Measurements from ENCODE around the gene MAN2A2. TPM values are rescaled to one million over a fixed set of nuclear protein-coding genes. Genes with fewer than 3 reads are reported as not detected.

Gene MAN2A2
- total RNA-seq, 1 donor from 2014 or later: 18.5 TPM

DNA sequence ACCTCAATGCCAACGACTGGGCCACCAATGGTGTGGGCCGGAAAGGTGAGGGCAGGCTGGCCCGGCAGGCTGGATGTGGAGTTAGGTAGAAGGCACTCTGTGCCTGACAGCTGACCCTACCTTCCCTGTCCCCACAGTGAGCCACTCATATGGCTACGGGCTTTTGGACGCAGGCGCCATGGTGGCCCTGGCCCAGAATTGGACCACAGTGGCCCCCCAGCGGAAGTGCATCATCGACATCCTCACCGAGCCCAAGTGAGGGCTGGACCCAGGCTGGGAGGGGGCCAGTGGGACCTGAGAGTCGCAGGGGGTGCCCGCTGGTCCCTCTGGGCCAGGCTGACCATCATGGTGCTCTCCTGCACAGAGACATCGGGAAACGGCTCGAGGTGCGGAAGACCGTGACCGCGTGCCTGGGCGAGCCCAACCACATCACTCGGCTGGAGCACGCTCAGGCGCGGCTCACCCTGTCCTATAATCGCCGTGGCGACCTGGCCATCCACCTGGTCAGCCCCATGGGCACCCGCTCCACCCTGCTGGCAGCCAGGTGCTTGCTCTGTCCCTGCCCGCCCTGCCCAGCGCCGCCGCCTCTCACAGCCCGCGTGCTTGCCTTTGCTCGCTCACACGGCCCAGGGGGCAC lies 23.3 kb upstream of the MAN2A2 start:
- H3K4me3 Mint-ChIP-seq (ENCODE audit: unreplicated experiment): no peak overlapping the region
- FAIRE-seq: no peak
- TF ChIP-seq, protein P1, sequence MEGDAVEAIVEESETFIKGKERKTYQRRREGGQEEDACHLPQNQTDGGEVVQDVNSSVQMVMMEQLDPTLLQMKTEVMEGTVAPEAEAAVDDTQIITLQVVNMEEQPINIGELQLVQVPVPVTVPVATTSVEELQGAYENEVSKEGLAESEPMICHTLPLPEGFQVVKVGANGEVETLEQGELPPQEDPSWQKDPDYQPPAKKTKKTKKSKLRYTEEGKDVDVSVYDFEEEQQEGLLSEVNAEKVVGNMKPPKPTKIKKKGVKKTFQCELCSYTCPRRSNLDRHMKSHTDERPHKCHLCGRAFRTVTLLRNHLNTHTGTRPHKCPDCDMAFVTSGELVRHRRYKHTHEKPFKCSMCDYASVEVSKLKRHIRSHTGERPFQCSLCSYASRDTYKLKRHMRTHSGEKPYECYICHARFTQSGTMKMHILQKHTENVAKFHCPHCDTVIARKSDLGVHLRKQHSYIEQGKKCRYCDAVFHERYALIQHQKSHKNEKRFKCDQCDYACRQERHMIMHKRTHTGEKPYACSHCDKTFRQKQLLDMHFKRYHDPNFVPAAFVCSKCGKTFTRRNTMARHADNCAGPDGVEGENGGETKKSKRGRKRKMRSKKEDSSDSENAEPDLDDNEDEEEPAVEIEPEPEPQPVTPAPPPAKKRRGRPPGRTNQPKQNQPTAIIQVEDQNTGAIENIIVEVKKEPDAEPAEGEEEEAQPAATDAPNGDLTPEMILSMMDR (IDR thresholded peaks at IDR 0.05; ENCODE audit: insufficient read depth, low read depth, low read length): no peak
- TF ChIP-seq EZH2 (IDR thresholded peaks at IDR 0.05; ENCODE audit: insufficient read depth, low read length): no peak

DNA sequence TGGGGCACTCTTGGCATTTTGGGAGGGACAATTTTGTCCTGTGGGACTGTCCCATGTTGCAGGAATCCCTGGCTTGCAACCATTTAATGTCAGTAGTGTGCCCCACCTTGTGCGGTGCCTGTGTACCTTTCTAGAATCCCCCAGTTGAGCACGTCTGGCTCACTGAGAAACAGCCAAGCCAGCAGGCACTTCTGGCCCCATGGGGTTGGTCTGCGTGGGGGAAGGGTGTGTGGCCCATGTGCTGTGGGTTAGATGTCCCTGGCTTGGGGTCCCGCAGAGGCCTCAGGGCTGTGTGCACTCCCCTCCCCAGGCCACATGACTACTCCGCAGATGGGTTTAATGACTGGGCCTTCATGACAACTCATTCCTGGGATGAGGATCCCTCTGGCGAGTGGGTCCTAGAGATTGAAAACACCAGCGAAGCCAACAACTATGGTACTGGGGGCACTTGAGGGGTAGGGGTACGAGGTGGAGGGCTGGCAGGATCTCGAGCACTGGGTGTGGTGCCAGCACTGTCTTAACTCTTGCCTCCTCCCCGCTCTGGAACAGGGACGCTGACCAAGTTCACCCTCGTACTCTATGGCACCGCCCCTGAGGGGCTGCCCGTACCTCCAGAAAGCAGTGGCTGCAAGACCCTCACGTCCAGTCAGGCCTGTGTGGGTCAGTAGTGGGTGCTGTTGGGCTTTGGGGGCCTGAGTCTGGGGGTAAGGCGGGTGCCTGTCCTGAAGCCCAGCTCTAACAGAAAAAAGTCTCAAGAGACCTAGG lies 22.5 kb upstream of the MAN2A2 start:
- TF ChIP-seq, protein P1 (IDR thresholded peaks at IDR 0.05; ENCODE audit: insufficient read depth, low read depth, low read length): no peak
- no peak for TF ChIP-seq EZH2 (IDR thresholded peaks at IDR 0.05; ENCODE audit: insufficient read depth, low read length)
- Histone ChIP-seq H3K79me2 (ENCODE audit: insufficient read depth, low read length) (peaks cover 6% of the 10 kb centered on the region), H3K9me3 (ENCODE audit: insufficient read depth, low read depth, low read length) (no peaks in the 10 kb centered on the region), H4K20me1 (ENCODE audit: insufficient read depth, low read length) (peaks cover 18% of the 10 kb centered on the region), H3K9ac (ENCODE audit: low read length) (no peak overlapping the region), H3K27ac (ENCODE audit: low read depth, low read length) (no peak overlapping the region), H2AFZ (ENCODE audit: low read depth, low read length) (no peak overlapping the region), H3K4me3 (ENCODE audit: insufficient read depth, low read depth, low read length) (no peak overlapping the region), H3K4me1 (ENCODE audit: insufficient read depth, low read length) (peaks cover 15% of the 10 kb centered on the region), H3K27me3 (ENCODE audit: insufficient read depth, low read length) (no peaks in the 10 kb centered on the region), H3K36me3 (ENCODE audit: insufficient read depth, low read length) (peaks cover 18% of the 10 kb centered on the region), H3K4me2 (ENCODE audit: low read length) (no peak overlapping the region)
- Mint-ChIP-seq H3K4me1 (ENCODE audit: low read depth, unreplicated experiment) (no peaks in the 10 kb centered on the region), H3K36me3 (ENCODE audit: low read depth, unreplicated experiment) (peaks cover 15% of the 10 kb centered on the region), H3K4me3 (ENCODE audit: unreplicated experiment) (no peak overlapping the region), H3K27me3 (ENCODE audit: low read depth, unreplicated experiment) (no peaks in the 10 kb centered on the region), H3K27ac (ENCODE audit: unreplicated experiment) (no peak overlapping the region), H3K9me3 (ENCODE audit: unreplicated experiment) (no peaks in the 10 kb centered on the region)
- DNase-seq (ENCODE audit: low read depth) (no peak), FAIRE-seq (no peak)

More for the DNA sequence above, 23.3 kb upstream of the MAN2A2 start:
- Histone ChIP-seq H2AFZ (ENCODE audit: low read depth, low read length) (no peak overlapping the region), H3K79me2 (ENCODE audit: insufficient read depth, low read length) (peaks cover 13% of the 10 kb centered on the region), H3K27me3 (ENCODE audit: insufficient read depth, low read length) (no peaks in the 10 kb centered on the region), H3K36me3 (ENCODE audit: insufficient read depth, low read length) (peaks cover 18% of the 10 kb centered on the region), H3K9me3 (ENCODE audit: insufficient read depth, low read depth, low read length) (no peaks in the 10 kb centered on the region), H3K4me1 (ENCODE audit: insufficient read depth, low read length) (peaks cover 12% of the 10 kb centered on the region), H3K9ac (ENCODE audit: low read length) (no peak overlapping the region), H4K20me1 (ENCODE audit: insufficient read depth, low read length) (peaks cover 25% of the 10 kb centered on the region), H3K27ac (ENCODE audit: low read depth, low read length) (no peak overlapping the region), H3K4me3 (ENCODE audit: insufficient read depth, low read depth, low read length) (no peak overlapping the region), H3K4me2 (ENCODE audit: low read length) (no peak overlapping the region)
- Mint-ChIP-seq H3K36me3 (ENCODE audit: low read depth, unreplicated experiment) (peaks cover 15% of the 10 kb centered on the region), H3K27ac (ENCODE audit: unreplicated experiment) (no peak overlapping the region), H3K4me1 (ENCODE audit: low read depth, unreplicated experiment) (peaks cover 2% of the 10 kb centered on the region), H3K27me3 (ENCODE audit: low read depth, unreplicated experiment) (no peaks in the 10 kb centered on the region), H3K9me3 (ENCODE audit: unreplicated experiment) (no peaks in the 10 kb centered on the region)
- no peak for DNase-seq (ENCODE audit: low read depth)
